SK-N-SH treated with all-trans-retinoic acid at 6 μM for 48 hours (cell line): ENCODE results near the gene CTH.
"Not testable (repeated sequence)": the region's sequence is repeated elsewhere in the genome, so short reads cannot be mapped to it uniquely, and the experiment has no call there.

Experiments
- ATAC-seq: fragments of 200-7000 bp; cut with Tn5 transposase; 3 replicates; pipeline ENCODE4 v1.9.1; 2020; ENCODE audit warnings: mild to moderate bottlenecking, moderate library complexity
- ARNTL ChIP-seq: fragments of 450-650 bp; formaldehyde crosslinking; IDR thresholded peaks from 2 replicates; pipeline ENCODE4 v1.5.0; 2020; ENCODE audit warnings: low read depth, mild to moderate bottlenecking, moderate library complexity, borderline replicate concordance
- BACH2 ChIP-seq: fragments of 250-450 bp; sonication (Bioruptor Pico); IDR thresholded peaks from 2 replicates; pipeline ENCODE4 v1.9.0; 2021; ENCODE audit warnings: mild to moderate bottlenecking, borderline replicate concordance
- CREB5 ChIP-seq: fragments of 250-450 bp; sonication (Bioruptor Pico); IDR thresholded peaks from 2 replicates; pipeline ENCODE4 v1.5.1; 2020; ENCODE audit warnings: low read depth, mild to moderate bottlenecking, moderate library complexity
- CSRNP3 ChIP-seq: fragments of 250-450 bp; sonication (Bioruptor Pico); IDR thresholded peaks from 2 replicates; pipeline ENCODE4 v1.5.1; 2021; ENCODE audit warnings: mild to moderate bottlenecking, moderate library complexity
- ESRRG ChIP-seq: fragments of 250-450 bp; sonication (Bioruptor Pico); IDR thresholded peaks from 2 replicates; pipeline ENCODE4 v1.6.1; 2021; ENCODE audit warnings: mild to moderate bottlenecking
- GLIS3 ChIP-seq: fragments of 250-450 bp; sonication (Bioruptor Pico); IDR thresholded peaks from 2 replicates; pipeline ENCODE4 v1.5.0; 2020; ENCODE audit warnings: mild to moderate bottlenecking, moderate library complexity
- ISL1 ChIP-seq: fragments of 250-450 bp; sonication (Bioruptor Pico); IDR thresholded peaks from 2 replicates; pipeline ENCODE4 v2.1.2; 2022; ENCODE audit warnings: mild to moderate bottlenecking, moderate library complexity
- OSR1 ChIP-seq: fragments of 250-450 bp; sonication (Bioruptor Pico); IDR thresholded peaks from 2 replicates; pipeline ENCODE4 v1.8.0; 2022; ENCODE audit warnings: moderate library complexity, mild to moderate bottlenecking, inconsistent platforms
- PATZ1 ChIP-seq: fragments of 250-450 bp; sonication (Bioruptor Pico); IDR thresholded peaks from 2 replicates; pipeline ENCODE4 v1.8.0; 2020; ENCODE audit warnings: mild to moderate bottlenecking, moderate library complexity, borderline replicate concordance
- POU6F1 ChIP-seq: fragments of 250-450 bp; sonication (Bioruptor Pico); IDR thresholded peaks from 2 replicates; pipeline ENCODE4 v1.8.0; 2021; ENCODE audit warnings: low read depth, mild to moderate bottlenecking, moderate library complexity, borderline replicate concordance
- PPARA ChIP-seq: fragments of 250-450 bp; sonication (Bioruptor Pico); IDR thresholded peaks from 2 replicates; pipeline ENCODE4 v1.5.0; 2020; ENCODE audit warnings: mild to moderate bottlenecking, borderline replicate concordance
- RARB ChIP-seq: fragments of 250-450 bp; sonication (Bioruptor Pico); IDR thresholded peaks from 2 replicates; pipeline ENCODE4 v1.8.0; 2021; ENCODE audit warnings: mild to moderate bottlenecking, moderate library complexity
- SNAI2 ChIP-seq: fragments of 250-450 bp; sonication (Bioruptor Pico); IDR thresholded peaks from 2 replicates; pipeline ENCODE4 v1.5.0; 2020; ENCODE audit warnings: mild to moderate bottlenecking, moderate library complexity
- TCF4 ChIP-seq: fragments of 250-450 bp; sonication (Bioruptor Pico); IDR thresholded peaks from 2 replicates; pipeline ENCODE4 v1.8.0; 2021; ENCODE audit warnings: mild to moderate bottlenecking, moderate library complexity, borderline replicate concordance
- TSHZ2 ChIP-seq: fragments of 250-450 bp; sonication (Bioruptor Pico); IDR thresholded peaks from 2 replicates; pipeline ENCODE4 v1.5.0; 2020; ENCODE audit warnings: mild to moderate bottlenecking, moderate library complexity
- ZC3H10 ChIP-seq: fragments of 250-450 bp; sonication (Bioruptor Pico); IDR thresholded peaks from 2 replicates; pipeline ENCODE4 v1.5.1; 2021; ENCODE audit warnings: mild to moderate bottlenecking, moderate library complexity
- ZFP3 ChIP-seq: fragments of 250-450 bp; sonication (Bioruptor Pico); IDR thresholded peaks from 2 replicates; pipeline ENCODE4 v1.5.0; 2020; ENCODE audit warnings: mild to moderate bottlenecking, moderate library complexity
- ZFP30 ChIP-seq: fragments of 450-650 bp; formaldehyde crosslinking; IDR thresholded peaks from 2 replicates; pipeline ENCODE4 v1.5.0; 2022; ENCODE audit warnings: mild to moderate bottlenecking, moderate library complexity
- ZNF8 ChIP-seq: fragments of 450-650 bp; formaldehyde crosslinking; IDR thresholded peaks from 2 replicates; pipeline ENCODE4 v1.5.0; 2020; ENCODE audit warnings: mild to moderate bottlenecking, moderate library complexity

CTH gene

GRCh38 chr1:70455291-70455690 lies 44.2 kb downstream of the CTH start:
- TF ChIP-seq TSHZ2 (peak; percentile 61; the same call in 1 of the 2 replicates), CSRNP3 (no peak), ISL1 (CRISPR knock-in tag) (peak; percentile 81), ZFP3 (CRISPR knock-in tag) (no peak), ZC3H10 (CRISPR knock-in tag) (no peak), ZNF8 (CRISPR knock-in tag) (0 out of 2 replicates have a peak, but pooled peaks have one; percentile 14), SNAI2 (CRISPR knock-in tag) (0 out of 2 replicates have a peak, but pooled peaks have one; percentile 64), TCF4 (CRISPR knock-in tag) (peak; percentile 94)
- TF ChIP-seq, all 23 proteins: peak for 5
- peak; percentile 67 for ATAC-seq

GRCh38 chr1:70458131-70458530 lies 47.1 kb downstream of the CTH start:
- ATAC-seq, result no peak
- TF ChIP-seq PPARA (CRISPR knock-in tag) (no peak), BACH2 (no peak), CREB5 (CRISPR knock-in tag) (no peak), ESRRG (CRISPR knock-in tag) (no peak), ZFP3 (CRISPR knock-in tag) (no peak), ZFP30 (CRISPR knock-in tag) (no peak)
- TF ChIP-seq, all 23 proteins: peak for 0

GRCh38 chr1:70459496-70460225 lies 48.6 kb downstream of the CTH start:
- ATAC-seq, result peak; percentile 66
- TF ChIP-seq ESRRG (CRISPR knock-in tag), result no peak
- no peak for TF ChIP-seq PPARA (CRISPR knock-in tag)
- no peak for TF ChIP-seq SNAI2 (CRISPR knock-in tag)
- no peak for TF ChIP-seq PATZ1 (CRISPR knock-in tag)
- no peak for TF ChIP-seq GLIS3 (CRISPR knock-in tag)
- TF ChIP-seq OSR1 (CRISPR knock-in tag), result no peak
- no peak for TF ChIP-seq TCF4 (CRISPR knock-in tag)
- TF ChIP-seq BACH2, result no peak
- no peak for TF ChIP-seq RARB (CRISPR knock-in tag)
- TF ChIP-seq POU6F1 (CRISPR knock-in tag), result no peak
- no peak for TF ChIP-seq ZFP30 (CRISPR knock-in tag)
- TF ChIP-seq ARNTL (CRISPR knock-in tag), result no peak

- not testable (repeated sequence) for ATAC-seq
Measured at GRCh38 chr1:70460740-70461713, 50.0 kb downstream of the CTH start.
